ENCODE results near the gene IL4.

Gene IL4

GRCh38 chr5:132708645-132709044 lies 34.9 kb downstream of the IL4 start:
- Histone ChIP-seq H3K27ac (no peak overlapping the region), H3K4me3 (no peak overlapping the region)
- DNase-seq (ENCODE audit: low spot score) = no peak
- TF ChIP-seq CTCF (IDR thresholded peaks at IDR 0.05) = no peak

GRCh38 chr5:132714456-132715307 lies 40.9 kb downstream of the IL4 start:
- peak; percentile 17 for TF ChIP-seq CTCF (IDR thresholded peaks at IDR 0.05)
- Histone ChIP-seq H3K4me3 (no peak overlapping the region), H3K27ac (no peak overlapping the region)
- no peak for DNase-seq (ENCODE audit: low spot score)

GRCh38 chr5:132718544-132719312 lies 44.9 kb downstream of the IL4 start:
- no peak for TF ChIP-seq CTCF (IDR thresholded peaks at IDR 0.05)
- no peak overlapping the region for H3K27ac ChIP-seq
- H3K4me3 ChIP-seq = no peak overlapping the region
- DNase-seq (ENCODE audit: low spot score) = no peak

- no peak overlapping the region for H3K27ac ChIP-seq
- no peak overlapping the region for H3K4me3 ChIP-seq
- DNase-seq (ENCODE audit: low spot score) = no peak
- TF ChIP-seq CTCF (IDR thresholded peaks at IDR 0.05) = no peak
Measured at GRCh38 chr5:132725745-132726144, 52.0 kb downstream of the IL4 start.

GRCh38 chr5:132729896-132730295 lies 56.1 kb downstream of the IL4 start:
- no peak overlapping the region for H3K4me3 ChIP-seq
- TF ChIP-seq CTCF (IDR thresholded peaks at IDR 0.05) = no peak
- DNase-seq (ENCODE audit: low spot score) = no peak
- no peak overlapping the region for H3K27ac ChIP-seq
